Mucosa of rectum (tissue), 2 donors: ENCODE results near the gene SNAPC2.
A peak's percentile ranks its signal among the peaks of the same experiment; 100 is the strongest.

Experiments
- H3K27ac ChIP-seq, 2 donors: one replicate each; pipeline ENCODE4 v1.7.0; 2013; ENCODE audit warnings: inconsistent platforms in 2 of 2, low read depth in 2 of 2, low read length in 2 of 2
- H3K27me3 ChIP-seq, 2 donors: one replicate each; pipeline ENCODE4 v1.7.0; 2013; ENCODE audit warnings: low read length in 2 of 2; ENCODE audit not compliant: control insufficient read depth in 2 of 2, insufficient read depth in 2 of 2
- H3K36me3 ChIP-seq, 2 donors: one replicate each; pipeline ENCODE4 v1.7.0; 2013; ENCODE audit warnings: low read length in 2 of 2; ENCODE audit not compliant: control insufficient read depth in 2 of 2, insufficient read depth in 2 of 2
- H3K4me1 ChIP-seq, 2 donors: one replicate each; pipeline ENCODE4 v1.7.0; 2013; ENCODE audit warnings: low read length in 2 of 2, mild to moderate bottlenecking in 1 of 2; ENCODE audit not compliant: control insufficient read depth in 2 of 2, insufficient read depth in 2 of 2
- H3K4me3 ChIP-seq, 2 donors: one replicate each; pipeline ENCODE4 v1.7.0; 2013; ENCODE audit warnings: low read length in 2 of 2
- H3K9ac ChIP-seq, 2 donors: one replicate each; pipeline ENCODE4 v1.7.0; 2013; ENCODE audit warnings: low read length in 2 of 2, low read depth in 1 of 2, mild to moderate bottlenecking in 1 of 2
- H3K9me3 ChIP-seq, 2 donors: one replicate each; pipeline ENCODE4 v1.7.0; 2013; ENCODE audit warnings: low read length in 2 of 2; ENCODE audit not compliant: control insufficient read depth in 2 of 2
- donor health status: healthy.
- donor health status: Normal muscosa, but diverticular disease.

Gene SNAPC2

DNA sequence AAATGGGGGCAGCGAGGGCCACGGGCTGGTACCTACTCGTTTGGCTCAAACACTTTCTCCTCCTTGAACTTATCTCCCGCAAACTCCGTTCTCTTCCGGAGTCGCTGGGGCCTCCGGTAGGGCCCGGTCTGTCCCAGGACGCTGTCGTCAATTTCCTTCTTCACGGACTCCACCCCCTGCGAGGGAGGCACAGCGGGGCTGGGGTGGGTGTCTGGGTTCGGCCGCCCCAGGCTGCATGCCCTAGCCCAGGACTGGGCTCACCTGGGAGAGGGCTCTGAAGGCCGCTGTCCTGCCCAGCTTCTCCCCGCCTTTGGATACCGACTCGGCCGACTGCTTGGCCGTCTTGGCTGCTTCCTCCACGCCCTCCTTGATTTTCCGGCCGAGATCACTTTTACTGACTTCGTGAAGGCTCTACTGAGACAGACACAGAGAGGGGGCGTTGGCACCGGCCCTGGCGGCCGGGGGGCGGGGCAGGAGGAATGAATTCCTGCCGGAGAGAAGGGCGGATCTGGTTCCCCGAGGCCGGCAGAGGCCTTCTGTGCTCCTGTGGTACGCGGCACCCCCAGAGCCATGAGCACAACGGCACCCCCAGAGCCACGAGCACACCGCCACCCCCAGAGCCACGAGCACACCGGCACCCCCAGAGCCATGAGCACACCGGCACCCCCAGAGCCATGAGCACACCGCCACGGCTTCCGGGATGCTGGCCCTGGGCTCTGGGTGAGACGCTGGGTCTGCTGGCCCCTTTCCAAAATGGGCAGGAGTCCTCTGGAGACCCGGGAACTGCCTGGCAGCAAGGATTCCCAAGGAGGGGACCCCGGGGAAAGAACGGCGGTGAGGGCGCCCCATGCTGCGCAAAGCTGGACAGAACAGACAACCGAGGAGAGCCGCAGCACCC, 13.9 kb downstream of the SNAPC2 start:
- Histone ChIP-seq H3K36me3 (peaks cover 48 to 57% of the 10 kb centered on the region in 2 donors), H3K9me3 (no peaks in the 10 kb centered on the region), H3K4me1 (peaks cover 0 to 5% of the 10 kb centered on the region in 2 donors), H3K4me3 (no peak overlapping the region), H3K9ac (no peak overlapping the region), H3K27ac (no peak overlapping the region), H3K27me3 (no peaks in the 10 kb centered on the region)

DNA sequence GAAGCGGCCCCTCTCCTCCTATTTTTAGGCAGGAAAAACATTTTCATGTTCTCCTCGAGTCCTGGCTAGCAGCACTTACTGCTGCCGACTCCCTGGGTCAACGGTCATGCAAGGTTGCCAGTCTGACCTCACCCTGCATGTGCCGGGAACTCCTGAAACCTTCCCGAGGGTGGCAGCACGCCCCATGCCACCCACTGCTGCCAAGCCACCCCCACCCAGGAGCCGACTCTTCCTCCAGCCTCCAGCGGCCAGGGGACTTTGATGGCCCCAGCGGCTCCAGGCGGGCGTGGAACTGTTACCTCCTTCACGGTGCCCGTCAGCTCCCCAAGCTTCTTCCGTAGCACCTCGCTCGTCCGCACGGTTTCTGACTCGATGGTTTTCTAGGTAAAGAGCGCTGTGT, 14.6 kb downstream of the SNAPC2 start:
- H3K36me3 ChIP-seq, result peaks cover 48 to 58% of the 10 kb centered on the region in 2 donors
- no peak overlapping the region for H3K9ac ChIP-seq
- no peak overlapping the region for H3K4me3 ChIP-seq
- H3K4me1 ChIP-seq, result peaks cover 0 to 4% of the 10 kb centered on the region in 2 donors
- H3K27me3 ChIP-seq, result no peaks in the 10 kb centered on the region
- H3K27ac ChIP-seq, result no peak overlapping the region
- no peaks in the 10 kb centered on the region for H3K9me3 ChIP-seq

DNA sequence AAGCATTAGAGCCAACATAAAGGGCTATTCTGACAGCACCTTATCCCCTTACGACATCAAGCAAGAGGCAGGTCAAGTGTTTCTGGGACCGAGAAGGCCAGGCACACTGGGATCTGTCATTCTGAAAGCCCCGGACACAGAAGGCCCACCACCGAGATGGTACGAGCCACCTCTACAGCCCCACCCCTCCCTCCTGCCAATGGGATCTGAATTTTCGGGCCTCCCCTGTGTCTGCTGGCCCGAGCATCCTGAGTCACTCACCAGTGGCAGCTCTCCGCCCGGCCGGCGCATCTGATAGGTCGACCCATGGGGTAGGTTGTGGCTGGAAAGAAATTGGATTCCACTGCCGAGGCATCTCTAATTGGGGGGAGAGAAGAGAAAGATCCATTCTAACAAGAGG, 20.7 kb downstream of the SNAPC2 start:
- H3K4me1 ChIP-seq, result peaks cover 7 to 12% of the 10 kb centered on the region in 2 donors
- H3K36me3 ChIP-seq, result peaks cover 20 to 28% of the 10 kb centered on the region in 2 donors
- no peak overlapping the region for H3K27ac ChIP-seq
- no peaks in the 10 kb centered on the region for H3K9me3 ChIP-seq
- no peak overlapping the region for H3K4me3 ChIP-seq
- H3K27me3 ChIP-seq, result no peaks in the 10 kb centered on the region
- H3K9ac ChIP-seq, result no peak overlapping the region

DNA sequence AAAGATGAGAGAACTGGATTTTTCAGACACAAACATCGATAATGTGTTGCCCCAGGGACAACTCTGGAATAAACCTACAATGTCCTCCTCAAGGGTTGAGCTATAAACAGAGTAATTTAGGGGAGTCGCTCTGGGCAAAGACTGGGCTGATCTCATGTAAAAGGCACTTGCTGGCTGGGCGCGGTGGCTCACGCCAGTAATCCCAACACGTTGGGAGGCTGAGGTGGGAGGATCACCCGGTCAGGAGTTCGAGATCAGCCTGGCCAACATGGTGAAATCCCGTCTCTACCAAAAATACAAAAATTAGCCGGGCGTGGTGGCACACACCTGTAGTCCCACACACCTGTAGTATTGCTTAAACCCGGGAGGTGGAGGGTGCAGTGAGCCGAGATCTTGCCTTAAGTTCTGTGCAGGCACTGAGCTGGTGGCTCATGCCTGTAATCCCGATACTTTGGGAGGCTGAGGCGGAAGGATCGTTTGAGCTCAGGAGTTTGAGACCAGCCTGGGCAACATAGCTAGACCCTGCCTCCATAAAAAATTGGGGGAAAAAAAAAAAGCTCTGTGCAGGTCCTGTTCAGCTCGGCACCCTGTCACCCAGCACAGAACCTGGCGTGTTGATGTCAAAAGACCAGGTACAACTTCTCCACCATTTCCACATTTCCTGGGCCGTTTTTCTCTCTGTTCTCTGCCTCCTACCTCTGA, 21.9 kb downstream of the SNAPC2 start:
- Histone ChIP-seq H3K4me3 (peak overlapping the region in 1 of 2 donors; percentile 93), H3K36me3 (peaks cover 20 to 21% of the 10 kb centered on the region in 2 donors), H3K27me3 (no peaks in the 10 kb centered on the region), H3K4me1 (peaks cover 7 to 12% of the 10 kb centered on the region in 2 donors), H3K9ac (peak overlapping the region in 1 of 2 donors; percentile 24), H3K27ac (no peak overlapping the region), H3K9me3 (no peaks in the 10 kb centered on the region)

DNA sequence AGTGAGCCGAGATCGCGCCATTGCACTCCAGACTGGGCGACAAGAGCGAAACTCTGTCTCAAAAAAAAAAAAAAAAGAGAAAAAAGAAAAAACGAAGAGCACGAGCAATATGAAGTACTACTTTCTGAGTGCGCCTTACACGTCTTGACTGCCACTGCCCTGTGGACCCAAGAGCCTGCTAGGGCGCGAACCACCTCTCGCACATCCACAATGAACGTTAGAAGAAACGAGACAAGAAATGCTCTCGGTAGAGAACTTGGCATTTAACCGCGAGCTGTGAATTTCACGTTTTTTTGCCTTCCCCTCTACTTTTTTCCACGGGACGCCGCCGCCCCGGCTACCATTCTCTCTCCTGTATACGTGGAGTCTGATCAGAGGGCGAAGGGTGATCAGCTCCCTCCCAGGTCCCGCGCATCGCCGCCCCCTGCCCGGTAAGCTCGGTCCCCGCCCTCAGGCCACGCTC, 22.9 kb downstream of the SNAPC2 start:
- Histone ChIP-seq H3K27me3 (no peaks in the 10 kb centered on the region), H3K4me1 (peaks cover 7 to 12% of the 10 kb centered on the region in 2 donors), H3K4me3 (peak overlapping the region; percentile 93 to 96), H3K27ac (peak overlapping the region; percentile 93 to 97), H3K9ac (peak overlapping the region; percentile 98 to 99), H3K36me3 (peaks cover 13 to 16% of the 10 kb centered on the region in 2 donors), H3K9me3 (no peaks in the 10 kb centered on the region)

DNA sequence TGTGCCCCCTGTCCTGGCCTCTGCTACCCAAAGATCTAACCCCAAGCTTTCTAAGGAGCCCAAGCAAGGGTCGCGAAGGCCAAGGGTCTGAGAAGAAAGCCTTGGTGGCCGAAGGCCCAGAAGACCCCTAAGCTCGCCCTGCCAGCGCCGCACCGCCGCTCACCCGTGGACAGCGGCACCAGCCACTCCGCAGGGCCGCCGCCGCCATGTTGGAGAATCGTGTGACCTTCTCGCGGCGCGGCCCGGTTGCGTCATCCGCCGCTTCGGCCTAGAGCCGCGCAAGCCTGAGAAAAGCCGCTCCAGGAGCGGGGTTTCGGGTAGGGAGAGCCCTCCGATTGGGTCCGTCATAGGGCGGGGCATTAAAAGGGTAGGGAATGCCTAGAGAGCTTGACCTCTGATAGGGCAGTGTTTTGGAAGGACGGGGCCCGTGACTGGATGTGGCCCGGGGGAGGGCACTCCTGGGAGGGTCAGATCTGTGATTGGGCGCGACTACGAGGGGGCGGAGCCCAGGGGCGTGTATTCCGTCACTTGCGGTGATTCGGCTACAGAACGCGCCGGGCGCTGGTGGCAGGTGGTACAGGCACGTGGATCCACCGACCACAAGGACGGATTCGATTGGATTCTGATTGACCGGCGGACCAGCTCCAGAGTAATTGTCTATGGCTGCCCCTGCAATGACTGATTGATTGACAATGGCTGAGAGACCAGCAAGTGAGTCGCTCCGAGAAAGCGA, 23.5 kb downstream of the SNAPC2 start, which contains the start of gene TIMM44:
Gene TIMM44, minus strand, starts transcription at position 223 of the 733 bp plus-strand sequence. Its CDS starts 15 bp downstream, at position 208.
- H3K9ac ChIP-seq, result peak within 1 kb of the TSS; percentile 98 to 99

DNA sequence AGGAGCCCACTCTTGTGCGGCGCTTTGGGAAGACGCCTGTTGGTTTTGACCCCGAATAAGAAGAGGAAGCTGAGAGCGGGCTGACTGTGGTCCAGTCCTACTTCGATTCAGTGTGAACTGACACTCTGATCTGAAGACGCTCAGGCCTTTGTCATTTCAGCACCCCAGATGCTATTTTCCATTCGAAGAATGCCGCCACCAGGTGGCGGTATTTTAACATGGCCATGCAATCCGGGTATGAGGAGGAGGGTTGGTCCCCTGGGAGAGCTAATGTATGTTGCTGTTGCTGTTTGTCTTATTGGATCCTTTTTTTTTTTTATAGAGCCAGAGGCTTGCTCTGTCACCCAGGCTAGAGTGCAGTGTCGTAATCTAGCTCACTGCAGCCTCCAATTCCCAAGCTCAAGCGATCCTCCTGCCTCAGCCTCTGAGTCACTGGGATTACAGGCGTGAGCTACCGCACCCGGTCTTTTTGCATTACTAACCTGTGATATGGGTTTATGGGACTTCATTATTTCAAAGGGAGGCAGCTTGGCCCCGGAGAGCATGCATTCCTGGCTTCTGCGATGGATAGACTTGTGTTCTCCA, 24.1 kb downstream of the SNAPC2 start:
- H3K36me3 ChIP-seq, result peaks cover 11 to 13% of the 10 kb centered on the region in 2 donors
- H3K27ac ChIP-seq, result peak overlapping the region; percentile 67 to 85
- H3K9me3 ChIP-seq, result no peaks in the 10 kb centered on the region
- H3K4me1 ChIP-seq, result peaks cover 7 to 12% of the 10 kb centered on the region in 2 donors
- H3K4me3 ChIP-seq, result peak overlapping the region; percentile 52 to 90
- H3K9ac ChIP-seq, result peak overlapping the region; percentile 55 to 71
- H3K27me3 ChIP-seq, result no peaks in the 10 kb centered on the region

More for the DNA sequence above, 23.5 kb downstream of the SNAPC2 start, which contains the start of gene TIMM44:
- Histone ChIP-seq H3K36me3 (peaks cover 13 to 16% of the 10 kb centered on the region in 2 donors), H3K9me3 (no peaks in the 10 kb centered on the region), H3K27me3 (no peaks in the 10 kb centered on the region), H3K4me3 (peak within 1 kb of the TSS; percentile 93 to 96), H3K4me1 (peaks cover 7 to 12% of the 10 kb centered on the region in 2 donors), H3K27ac (peak within 1 kb of the TSS; percentile 93 to 97)

DNA sequence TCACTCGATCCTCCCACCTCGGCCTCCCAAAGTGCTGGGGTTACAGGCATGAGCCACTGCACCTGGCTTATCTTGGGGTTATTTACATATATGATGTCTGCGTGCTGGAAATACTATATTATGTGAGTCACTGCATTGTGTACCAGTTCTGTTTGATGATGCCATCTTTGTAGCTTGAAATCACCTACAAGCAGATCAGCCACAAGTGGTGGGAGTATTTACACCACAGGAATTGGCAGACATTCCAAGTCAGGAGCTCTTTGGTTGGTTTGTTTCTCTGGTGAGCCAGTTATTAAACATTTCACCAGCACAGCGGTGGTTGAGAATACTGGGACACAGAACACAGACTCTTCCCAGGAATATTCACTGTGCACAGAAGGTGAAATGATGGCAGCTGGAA, 27.8 kb downstream of the SNAPC2 start:
- Histone ChIP-seq H3K4me1 (peaks cover 4 to 7% of the 10 kb centered on the region in 2 donors), H3K9me3 (no peaks in the 10 kb centered on the region), H3K4me3 (no peak overlapping the region), H3K36me3 (no peaks in the 10 kb centered on the region), H3K27ac (no peak overlapping the region), H3K27me3 (no peaks in the 10 kb centered on the region), H3K9ac (no peak overlapping the region)

DNA sequence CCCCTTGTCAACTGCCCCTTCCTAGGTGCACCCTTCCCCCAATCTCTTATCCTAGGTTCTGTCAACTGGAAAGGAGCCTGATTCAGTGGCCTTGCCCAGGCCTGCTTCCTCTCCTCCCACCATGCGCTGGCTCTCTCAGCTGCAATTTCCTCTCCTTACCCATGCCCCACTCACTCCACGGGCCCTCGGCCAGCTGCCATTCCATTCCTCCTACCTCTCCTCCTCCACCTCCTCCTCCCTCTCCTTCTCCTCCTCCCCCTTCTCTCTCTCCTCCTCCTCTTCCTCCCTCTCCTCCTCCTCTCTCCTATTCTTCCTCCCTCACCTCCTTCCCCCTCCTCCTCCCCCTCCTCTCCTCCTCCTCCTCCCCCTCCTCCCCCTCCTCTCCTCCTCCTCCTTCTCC, 32.9 kb downstream of the SNAPC2 start:
- Histone ChIP-seq H3K27me3 (no peaks in the 10 kb centered on the region), H3K4me1 (no peaks in the 10 kb centered on the region), H3K9me3 (no peaks in the 10 kb centered on the region), H3K27ac (no peak overlapping the region), H3K36me3 (peaks cover 0 to 1% of the 10 kb centered on the region in 2 donors), H3K9ac (no peak overlapping the region), H3K4me3 (no peak overlapping the region)
